Upper lobe of left lung (tissue), 4 donors: ENCODE measurements around the gene MEPCE.
A peak's percentile ranks its signal among the peaks of the same experiment; 100 is the strongest.

Experiments
- EP300 ChIP-seq, 4 donors: sonication (generic); formaldehyde crosslinking; IDR thresholded peaks; one replicate each; pipeline ENCODE4 v1.5.1; 2017; ENCODE audit warnings: antibody characterized with exemption in 4 of 4, control low read depth in 2 of 4
- POLR2A ChIP-seq, 4 donors: fragments of 450-650 bp; IDR thresholded peaks; one replicate each; pipeline ENCODE4 v1.5.1; 2016 to 2017; ENCODE audit warnings: antibody characterized with exemption in 4 of 4, mild to moderate bottlenecking in 2 of 4
- POLR2AphosphoS5 ChIP-seq, 2 donors: sonication (generic); formaldehyde crosslinking; IDR thresholded peaks; one replicate each; pipeline ENCODE4 v1.5.1; 2017; ENCODE audit warnings: antibody characterized with exemption in 2 of 2
- TF ChIP-seq, protein P1 (sequence below), 6 experiments: fragments of 450-650 bp in 4 of 6; fragments of 200-600 bp in 2 of 6; sonication (generic) in 2 of 6; IDR thresholded peaks; one replicate each; pipeline ENCODE4 v1.5.1; 2016 to 2019; ENCODE audit warnings: antibody characterized with exemption in 6 of 6

DNA sequence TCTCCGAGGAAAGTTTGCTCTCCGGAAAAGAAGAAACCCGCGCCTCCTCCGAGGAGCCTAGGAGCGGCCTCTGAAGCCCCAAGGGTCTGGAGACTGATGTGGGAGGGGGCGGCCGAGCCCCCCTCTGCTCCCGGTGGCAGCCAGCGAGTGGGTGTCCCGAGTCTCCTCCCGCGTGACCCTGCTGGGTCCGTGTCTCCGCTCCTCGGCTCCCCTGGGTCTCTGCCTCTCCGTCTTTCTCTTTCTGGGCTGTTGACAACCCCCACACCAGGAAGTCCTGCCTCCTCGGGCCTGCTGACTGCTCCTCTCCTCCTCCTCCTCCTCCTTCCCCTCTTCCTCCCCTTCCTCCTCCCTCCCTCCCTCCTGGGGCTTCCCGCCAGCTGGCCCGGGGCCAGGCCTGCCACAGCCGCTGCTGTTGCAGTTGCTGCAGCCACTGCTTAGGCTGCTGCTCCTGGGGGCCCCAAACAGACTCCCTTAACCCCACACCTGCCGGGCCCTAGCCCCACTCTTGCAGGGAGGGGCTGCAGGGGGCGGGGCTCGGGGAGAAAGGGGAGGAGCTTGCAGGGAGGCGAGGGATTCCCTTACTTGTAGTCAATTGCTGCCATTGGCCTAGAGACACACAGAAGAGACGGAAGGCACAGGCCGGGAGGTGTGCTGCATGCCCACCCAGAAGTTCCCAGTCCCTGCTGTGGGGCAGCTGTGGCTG, 49.5 kb downstream of the MEPCE start, which contains the start of gene TSC22D4:
- peak in 3 of 4 donors; percentile 40 to 98 (median 96) for TF ChIP-seq POLR2A (IDR thresholded peaks at IDR 0.05)
- TF ChIP-seq, protein P1, sequence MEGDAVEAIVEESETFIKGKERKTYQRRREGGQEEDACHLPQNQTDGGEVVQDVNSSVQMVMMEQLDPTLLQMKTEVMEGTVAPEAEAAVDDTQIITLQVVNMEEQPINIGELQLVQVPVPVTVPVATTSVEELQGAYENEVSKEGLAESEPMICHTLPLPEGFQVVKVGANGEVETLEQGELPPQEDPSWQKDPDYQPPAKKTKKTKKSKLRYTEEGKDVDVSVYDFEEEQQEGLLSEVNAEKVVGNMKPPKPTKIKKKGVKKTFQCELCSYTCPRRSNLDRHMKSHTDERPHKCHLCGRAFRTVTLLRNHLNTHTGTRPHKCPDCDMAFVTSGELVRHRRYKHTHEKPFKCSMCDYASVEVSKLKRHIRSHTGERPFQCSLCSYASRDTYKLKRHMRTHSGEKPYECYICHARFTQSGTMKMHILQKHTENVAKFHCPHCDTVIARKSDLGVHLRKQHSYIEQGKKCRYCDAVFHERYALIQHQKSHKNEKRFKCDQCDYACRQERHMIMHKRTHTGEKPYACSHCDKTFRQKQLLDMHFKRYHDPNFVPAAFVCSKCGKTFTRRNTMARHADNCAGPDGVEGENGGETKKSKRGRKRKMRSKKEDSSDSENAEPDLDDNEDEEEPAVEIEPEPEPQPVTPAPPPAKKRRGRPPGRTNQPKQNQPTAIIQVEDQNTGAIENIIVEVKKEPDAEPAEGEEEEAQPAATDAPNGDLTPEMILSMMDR (IDR thresholded peaks at IDR 0.05): peak in 1 of 6 experiments; percentile 13
- peak; percentile 83 to 95 for TF ChIP-seq POLR2AphosphoS5 (IDR thresholded peaks at IDR 0.05)
- TF ChIP-seq EP300 (IDR thresholded peaks at IDR 0.05): peak in 1 of 4 donors; percentile 50
